ENCODE data around the gene PDGFRB. TPM values are rescaled to one million over a fixed set of nuclear protein-coding genes. Genes with fewer than 3 reads are reported as not detected.

Gene PDGFRB
- total RNA-seq, 1 donor from 2014 or later, result 341 TPM

DNA sequence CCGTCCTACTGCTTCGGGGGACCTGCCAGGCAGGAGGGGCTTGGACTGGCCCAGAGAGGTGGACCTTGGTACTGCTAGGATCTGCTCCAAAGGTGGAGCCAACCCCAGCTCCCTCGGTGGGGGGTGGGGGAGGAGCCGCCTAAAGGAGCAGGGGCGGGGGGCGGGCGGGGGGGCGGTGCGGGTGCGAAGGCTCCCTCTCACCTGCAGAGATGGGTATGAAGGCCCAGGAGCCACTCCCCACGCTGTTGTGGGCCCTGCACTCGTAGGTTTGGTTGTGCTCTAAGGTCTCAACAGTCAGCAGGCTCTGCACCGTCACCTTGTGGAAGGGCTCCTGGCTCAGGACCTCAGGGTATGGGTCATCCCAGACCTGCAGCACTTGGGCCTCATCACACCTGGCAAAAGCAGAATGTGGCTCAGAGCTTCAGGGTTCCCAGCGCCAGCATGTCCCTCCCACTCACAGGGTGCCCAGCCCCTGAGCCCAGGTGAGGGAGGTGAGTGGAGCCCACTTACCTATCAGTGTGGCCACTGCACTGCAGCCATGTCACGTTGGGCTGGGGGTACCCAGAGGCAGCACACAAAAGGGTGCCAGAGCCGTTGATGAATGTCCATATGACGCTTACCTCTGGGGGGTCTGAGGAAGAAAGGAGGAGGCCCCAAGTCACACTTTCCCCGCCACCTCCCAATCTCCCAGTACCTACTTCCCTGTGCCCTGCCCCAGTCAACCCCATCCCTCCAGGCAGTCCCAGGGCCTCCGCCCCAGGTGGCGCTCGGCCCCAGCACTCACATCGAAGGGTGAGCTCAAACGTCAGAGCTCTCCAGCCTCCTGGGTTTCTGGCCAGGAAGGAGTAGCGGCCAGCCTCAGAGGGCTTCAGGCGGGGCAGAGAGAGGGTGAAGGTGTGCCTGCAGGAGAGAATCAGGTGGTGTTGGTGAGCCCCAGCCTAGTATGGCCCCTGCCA, 85.7 kb downstream of the PDGFRB start:
- DNase-seq (ENCODE audit: low spot score in 2 of 2), result peak in 1 of 2 donors; percentile 41
- no peaks in the 10 kb centered on the region for H3K9me3 ChIP-seq
- H3K27ac ChIP-seq, result no peak overlapping the region
- H3K36me3 ChIP-seq, result peaks cover 0 to 3% of the 10 kb centered on the region in 2 donors
- TF ChIP-seq, protein P1, sequence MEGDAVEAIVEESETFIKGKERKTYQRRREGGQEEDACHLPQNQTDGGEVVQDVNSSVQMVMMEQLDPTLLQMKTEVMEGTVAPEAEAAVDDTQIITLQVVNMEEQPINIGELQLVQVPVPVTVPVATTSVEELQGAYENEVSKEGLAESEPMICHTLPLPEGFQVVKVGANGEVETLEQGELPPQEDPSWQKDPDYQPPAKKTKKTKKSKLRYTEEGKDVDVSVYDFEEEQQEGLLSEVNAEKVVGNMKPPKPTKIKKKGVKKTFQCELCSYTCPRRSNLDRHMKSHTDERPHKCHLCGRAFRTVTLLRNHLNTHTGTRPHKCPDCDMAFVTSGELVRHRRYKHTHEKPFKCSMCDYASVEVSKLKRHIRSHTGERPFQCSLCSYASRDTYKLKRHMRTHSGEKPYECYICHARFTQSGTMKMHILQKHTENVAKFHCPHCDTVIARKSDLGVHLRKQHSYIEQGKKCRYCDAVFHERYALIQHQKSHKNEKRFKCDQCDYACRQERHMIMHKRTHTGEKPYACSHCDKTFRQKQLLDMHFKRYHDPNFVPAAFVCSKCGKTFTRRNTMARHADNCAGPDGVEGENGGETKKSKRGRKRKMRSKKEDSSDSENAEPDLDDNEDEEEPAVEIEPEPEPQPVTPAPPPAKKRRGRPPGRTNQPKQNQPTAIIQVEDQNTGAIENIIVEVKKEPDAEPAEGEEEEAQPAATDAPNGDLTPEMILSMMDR (IDR thresholded peaks at IDR 0.05), result no peak
- H3K27me3 ChIP-seq, result no peaks in the 10 kb centered on the region
- H3K4me3 ChIP-seq, result no peak overlapping the region
- peaks cover 0 to 4% of the 10 kb centered on the region in 2 donors for H3K4me1 ChIP-seq
- intact Hi-C loops (cut with DNase I), result no loop called here

GRCh38 chr5:150068961-150069645, 86.5 kb downstream of the PDGFRB start:
- no peak for DNase-seq (ENCODE audit: low spot score in 2 of 2)
- H3K36me3 ChIP-seq, result peaks cover 0 to 3% of the 10 kb centered on the region in 2 donors
- no peaks in the 10 kb centered on the region for H3K9me3 ChIP-seq
- peaks cover 0 to 4% of the 10 kb centered on the region in 2 donors for H3K4me1 ChIP-seq
- no peak overlapping the region for H3K4me3 ChIP-seq
- H3K27me3 ChIP-seq, result no peaks in the 10 kb centered on the region
- no peak overlapping the region for H3K27ac ChIP-seq
- intact Hi-C loops (cut with DNase I), result no loop called here
- TF ChIP-seq, protein P1 (IDR thresholded peaks at IDR 0.05), result no peak

- H3K36me3 ChIP-seq, result peaks cover 0 to 3% of the 10 kb centered on the region in 2 donors
- DNase-seq (ENCODE audit: low spot score in 2 of 2), result no peak
- no peaks in the 10 kb centered on the region for H3K9me3 ChIP-seq
- H3K27me3 ChIP-seq, result no peaks in the 10 kb centered on the region
- H3K4me1 ChIP-seq, result peaks cover 0 to 4% of the 10 kb centered on the region in 2 donors
- no peak overlapping the region for H3K4me3 ChIP-seq
- no peak overlapping the region for H3K27ac ChIP-seq
- TF ChIP-seq, protein P1 (IDR thresholded peaks at IDR 0.05), result no peak
- intact Hi-C loops (cut with DNase I), result no loop called here
Measured at GRCh38 chr5:150068472-150068871, 87.2 kb downstream of the PDGFRB start.

GRCh38 chr5:150068071-150068470, 87.6 kb downstream of the PDGFRB start:
- H3K27me3 ChIP-seq, result no peaks in the 10 kb centered on the region
- intact Hi-C loops (cut with DNase I), result no loop called here
- peaks cover 0 to 4% of the 10 kb centered on the region in 2 donors for H3K4me1 ChIP-seq
- no peak overlapping the region for H3K27ac ChIP-seq
- TF ChIP-seq, protein P1 (IDR thresholded peaks at IDR 0.05), result no peak
- no peak overlapping the region for H3K4me3 ChIP-seq
- H3K36me3 ChIP-seq, result peaks cover 0 to 3% of the 10 kb centered on the region in 2 donors
- no peak for DNase-seq (ENCODE audit: low spot score in 2 of 2)
- no peaks in the 10 kb centered on the region for H3K9me3 ChIP-seq

DNA sequence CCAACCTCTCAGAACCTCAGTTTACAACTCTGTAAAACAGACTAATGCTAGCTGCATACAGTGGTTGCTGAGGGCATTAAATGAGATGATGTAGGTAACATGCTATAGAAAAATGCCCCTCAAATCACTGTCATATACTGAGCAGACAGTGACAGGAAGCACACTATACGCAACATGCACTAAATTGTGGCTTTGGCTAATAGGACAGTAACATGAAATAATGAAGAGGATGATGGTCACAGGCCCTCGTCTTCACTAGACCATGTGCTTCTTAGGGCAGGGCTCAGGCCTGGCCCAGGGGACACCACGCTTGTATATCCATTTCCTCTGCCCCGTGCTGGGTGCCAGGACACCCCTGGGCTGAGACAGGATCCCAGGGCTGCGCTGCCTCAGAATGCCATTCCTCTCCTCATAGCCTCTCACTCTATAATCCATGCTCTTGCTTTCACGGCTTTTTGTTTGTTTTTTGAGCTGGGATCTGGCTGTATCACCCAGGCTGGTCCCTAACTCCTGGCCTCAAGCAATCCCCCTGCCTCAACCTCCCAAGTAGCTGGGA, 88.2 kb downstream of the PDGFRB start:
- Histone ChIP-seq H3K4me1 (peaks cover 0 to 4% of the 10 kb centered on the region in 2 donors), H3K27me3 (no peaks in the 10 kb centered on the region), H3K36me3 (peaks cover 0 to 3% of the 10 kb centered on the region in 2 donors), H3K9me3 (no peaks in the 10 kb centered on the region), H3K4me3 (no peak overlapping the region), H3K27ac (peak overlapping the region in 1 of 2 donors; percentile 16)
- no peak for DNase-seq (ENCODE audit: low spot score in 2 of 2)
- TF ChIP-seq, protein P1 (IDR thresholded peaks at IDR 0.05), result no peak
- intact Hi-C loops (cut with DNase I), result no loop called here

Data from ascending aorta (tissue), 2 donors.